ENCODE results near the gene LCN15.

LCN15 gene

GRCh38 chr9:136776947-136777346, 12.6 kb upstream of the LCN15 start:
- no peak overlapping the region for H2AFZ ChIP-seq (ENCODE audit: low read depth)

GRCh38 chr9:136775191-136775590, 10.9 kb upstream of the LCN15 start:
- no peak overlapping the region for H3K27ac ChIP-seq
- no peak overlapping the region for H2AFZ ChIP-seq (ENCODE audit: low read depth)
- H3K4me2 ChIP-seq, result no peak overlapping the region
- H3K79me2 ChIP-seq (ENCODE audit: insufficient read depth, low read depth), result no peaks in the 10 kb centered on the region
- H4K20me1 ChIP-seq (ENCODE audit: insufficient read depth), result no peaks in the 10 kb centered on the region
- no peak for TF ChIP-seq CTCF (conservative IDR thresholded peaks at IDR 0.05; ENCODE audit: low read depth, low read length)
- H3K36me3 ChIP-seq (ENCODE audit: insufficient read depth), result no peaks in the 10 kb centered on the region
- H3K27me3 ChIP-seq (ENCODE audit: insufficient read depth, low read depth), result peaks cover 60% of the 10 kb centered on the region
- peaks cover 7% of the 10 kb centered on the region for H3K4me1 ChIP-seq (ENCODE audit: low read depth, poor library complexity, severe bottlenecking)
- H3K9ac ChIP-seq, result no peak overlapping the region
- H3K4me3 ChIP-seq (IDR thresholded peaks at IDR 0.05; ENCODE audit: insufficient read depth, low read depth, low read length), result no peak overlapping the region

More at GRCh38 chr9:136776947-136777346, 12.6 kb upstream of the LCN15 start:
- H3K9ac ChIP-seq, result no peak overlapping the region
- H4K20me1 ChIP-seq (ENCODE audit: insufficient read depth), result no peaks in the 10 kb centered on the region
- no peak overlapping the region for H3K27ac ChIP-seq
- no peak for TF ChIP-seq CTCF (conservative IDR thresholded peaks at IDR 0.05; ENCODE audit: low read depth, low read length)
- no peak overlapping the region for H3K4me3 ChIP-seq (IDR thresholded peaks at IDR 0.05; ENCODE audit: insufficient read depth, low read depth, low read length)
- H3K79me2 ChIP-seq (ENCODE audit: insufficient read depth, low read depth), result no peaks in the 10 kb centered on the region
- H3K27me3 ChIP-seq (ENCODE audit: insufficient read depth, low read depth), result peaks cover 63% of the 10 kb centered on the region
- H3K4me2 ChIP-seq, result peak overlapping the region; percentile 22; the same call in 1 of the 2 replicates
- H3K4me1 ChIP-seq (ENCODE audit: low read depth, poor library complexity, severe bottlenecking), result peaks cover 7% of the 10 kb centered on the region
- no peaks in the 10 kb centered on the region for H3K36me3 ChIP-seq (ENCODE audit: insufficient read depth)

- Histone ChIP-seq H3K36me3 (ENCODE audit: insufficient read depth) (no peaks in the 10 kb centered on the region), H4K20me1 (ENCODE audit: insufficient read depth) (no peaks in the 10 kb centered on the region), H3K4me3 (IDR thresholded peaks at IDR 0.05; ENCODE audit: insufficient read depth, low read depth, low read length) (no peak overlapping the region), H2AFZ (ENCODE audit: low read depth) (no peak overlapping the region), H3K4me1 (ENCODE audit: low read depth, poor library complexity, severe bottlenecking) (peaks cover 7% of the 10 kb centered on the region), H3K27me3 (ENCODE audit: insufficient read depth, low read depth) (peaks cover 56% of the 10 kb centered on the region), H3K9ac (no peak overlapping the region), H3K4me2 (no peak overlapping the region), H3K79me2 (ENCODE audit: insufficient read depth, low read depth) (no peaks in the 10 kb centered on the region), H3K27ac (no peak overlapping the region)
- TF ChIP-seq CTCF (conservative IDR thresholded peaks at IDR 0.05; ENCODE audit: low read depth, low read length), result no peak
These were observed 10.2 kb upstream of the LCN15 start for GRCh38 chr9:136774416-136775045.

- H2AFZ ChIP-seq (ENCODE audit: low read depth), result no peak overlapping the region
- H3K9ac ChIP-seq, result no peak overlapping the region
- H3K79me2 ChIP-seq (ENCODE audit: insufficient read depth, low read depth), result no peaks in the 10 kb centered on the region
- no peak overlapping the region for H3K4me3 ChIP-seq (IDR thresholded peaks at IDR 0.05; ENCODE audit: insufficient read depth, low read depth, low read length)
- no peak overlapping the region for H3K4me2 ChIP-seq
- H3K36me3 ChIP-seq (ENCODE audit: insufficient read depth), result no peaks in the 10 kb centered on the region
- no peak overlapping the region for H3K27ac ChIP-seq
- TF ChIP-seq CTCF (conservative IDR thresholded peaks at IDR 0.05; ENCODE audit: low read depth, low read length), result no peak
- H4K20me1 ChIP-seq (ENCODE audit: insufficient read depth), result no peaks in the 10 kb centered on the region
- peaks cover 48% of the 10 kb centered on the region for H3K27me3 ChIP-seq (ENCODE audit: insufficient read depth, low read depth)
- peaks cover 11% of the 10 kb centered on the region for H3K4me1 ChIP-seq (ENCODE audit: low read depth, poor library complexity, severe bottlenecking)
These were observed 9.2 kb upstream of the LCN15 start for GRCh38 chr9:136773386-136774044.

Measured in KMS-11 (cell line).